OCI-LY3 (cell line): ENCODE measurements around the gene SELENOI.

ENCODE experiments used
- H2AFZ ChIP-seq: fragments of 200-600, 300-600 bp; shearing (Covaris generic); 2 replicates; pipeline ENCODE4 v1.6.0; 2014; ENCODE audit warnings: antibody characterized with exemption, low read depth, low read length
- H3K27ac ChIP-seq: fragments of 200-600, 300-600 bp; sonication (generic); 2 replicates; pipeline ENCODE4 v1.5.1; 2014; ENCODE audit warnings: mild to moderate bottlenecking, low read length, moderate library complexity, mixed read lengths
- H3K27me3 ChIP-seq: fragments of 200-600, 300-600 bp; sonication (generic); 2 replicates; pipeline ENCODE4 v1.6.1; 2014; ENCODE audit warnings: low read depth, low read length, mixed read lengths
- H3K36me3 ChIP-seq: fragments of 200-600, 300-600 bp; sonication (generic); replicated peaks from 2 replicates; pipeline ENCODE3; 2014; ENCODE audit warnings: low read depth, low read length, mixed read lengths
- H3K4me1 ChIP-seq: fragments of 300-600, 200-600 bp; sonication (generic); 2 replicates; pipeline ENCODE4 v1.6.1; 2014; ENCODE audit warnings: low read length, mixed read lengths
- H3K4me2 ChIP-seq: fragments of 200-600, 300-600 bp; sonication (generic); 2 replicates; pipeline ENCODE4 v1.6.1; 2014; ENCODE audit warnings: low read length, mixed read lengths
- H3K4me3 ChIP-seq: fragments of 300-600, 200-600 bp; sonication (generic); 2 replicates; pipeline ENCODE4 v1.5.1; 2014; ENCODE audit warnings: antibody characterized with exemption, mild to moderate bottlenecking, low read length, moderate library complexity
- H3K79me2 ChIP-seq: fragments of 300-600, 200-600 bp; shearing (Covaris generic); 2 replicates; pipeline ENCODE4 v1.6.1; 2014; ENCODE audit warnings: mild to moderate bottlenecking, low read length, mixed read lengths
- H3K9ac ChIP-seq: fragments of 300-600, 200-600 bp; shearing (Covaris generic); 2 replicates; pipeline ENCODE4 v1.6.0; 2014; ENCODE audit warnings: mild to moderate bottlenecking, low read length, moderate library complexity
- H3K9me3 ChIP-seq: fragments of 200-600, 300-600 bp; shearing (Covaris generic); 2 replicates; pipeline ENCODE4 v1.6.1; 2014; ENCODE audit warnings: low read length, mixed read lengths; ENCODE audit not compliant: insufficient read depth
- H4K20me1 ChIP-seq: fragments of 200-600, 300-600 bp; sonication (generic); 2 replicates; pipeline ENCODE4 v1.6.1; 2016; ENCODE audit warnings: low read length, mixed read lengths; ENCODE audit not compliant: insufficient read depth
- CTCF ChIP-seq: fragments of 200-600, 300-600 bp; sonication (generic); IDR thresholded peaks from 2 replicates; pipeline ENCODE4 v1.5.1; 2014; ENCODE audit warnings: antibody characterized with exemption, low read length, low read depth
- EZH2phosphoT487 ChIP-seq: fragments of 200-600 bp; shearing (Covaris generic); IDR thresholded peaks from 2 replicates; pipeline ENCODE4 v1.6.1; 2018; ENCODE audit warnings: antibody characterized with exemption, mixed run types, low read depth

SELENOI gene

DNA sequence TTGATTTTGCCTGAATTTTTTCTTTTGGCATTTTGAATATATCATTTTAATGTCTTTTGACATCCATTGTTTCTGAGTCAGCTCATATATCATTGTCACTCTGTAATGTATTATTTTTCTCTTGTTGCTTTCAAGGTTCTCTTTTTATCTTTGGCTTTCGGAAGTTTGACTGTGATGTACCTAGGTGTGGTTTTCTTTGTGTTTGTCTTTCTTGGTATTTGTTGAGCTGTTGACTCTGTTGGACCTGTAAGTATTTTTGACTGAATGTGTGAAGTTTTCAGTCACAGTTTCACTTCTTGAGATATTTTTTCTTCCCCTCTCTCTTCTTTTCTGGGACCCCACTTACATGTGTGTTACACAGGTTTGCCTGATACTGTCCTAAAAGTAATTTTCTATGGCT, 30.9 kb downstream of the SELENOI start:
- no peaks in the 10 kb centered on the region for H3K27me3 ChIP-seq
- H3K36me3 ChIP-seq, result peaks cover 56% of the 10 kb centered on the region
- no peak overlapping the region for H2AFZ ChIP-seq

GRCh38 chr2:26380281-26380680, 34.3 kb downstream of the SELENOI start:
- peaks cover 45% of the 10 kb centered on the region for H3K36me3 ChIP-seq
- H3K9ac ChIP-seq, result no peak overlapping the region
- no peaks in the 10 kb centered on the region for H3K27me3 ChIP-seq
- no peak overlapping the region for H2AFZ ChIP-seq
- no peak for TF ChIP-seq CTCF
- TF ChIP-seq EZH2phosphoT487, result no peak
- H4K20me1 ChIP-seq, result peaks cover 19% of the 10 kb centered on the region; the same call in 1 of the 2 replicates
- H3K4me1 ChIP-seq, result peaks cover 50% of the 10 kb centered on the region
- H3K4me2 ChIP-seq, result peak overlapping the region; percentile 0; the same call in 1 of the 2 replicates
- no peak overlapping the region for H3K4me3 ChIP-seq
- H3K27ac ChIP-seq, result peak overlapping the region; percentile 21; the same call in 1 of the 2 replicates
- no peaks in the 10 kb centered on the region for H3K79me2 ChIP-seq
- no peaks in the 10 kb centered on the region for H3K9me3 ChIP-seq

More for the DNA sequence above, 30.9 kb downstream of the SELENOI start:
- H3K27ac ChIP-seq, result no peak overlapping the region
- no peaks in the 10 kb centered on the region for H3K9me3 ChIP-seq
- TF ChIP-seq CTCF (no peak), EZH2phosphoT487 (no peak)
- no peak overlapping the region for H3K4me3 ChIP-seq
- no peaks in the 10 kb centered on the region for H3K79me2 ChIP-seq
- H3K4me1 ChIP-seq, result peaks cover 21% of the 10 kb centered on the region
- H4K20me1 ChIP-seq, result peaks cover 5% of the 10 kb centered on the region; the same call in 1 of the 2 replicates
- H3K9ac ChIP-seq, result no peak overlapping the region
- no peak overlapping the region for H3K4me2 ChIP-seq

DNA sequence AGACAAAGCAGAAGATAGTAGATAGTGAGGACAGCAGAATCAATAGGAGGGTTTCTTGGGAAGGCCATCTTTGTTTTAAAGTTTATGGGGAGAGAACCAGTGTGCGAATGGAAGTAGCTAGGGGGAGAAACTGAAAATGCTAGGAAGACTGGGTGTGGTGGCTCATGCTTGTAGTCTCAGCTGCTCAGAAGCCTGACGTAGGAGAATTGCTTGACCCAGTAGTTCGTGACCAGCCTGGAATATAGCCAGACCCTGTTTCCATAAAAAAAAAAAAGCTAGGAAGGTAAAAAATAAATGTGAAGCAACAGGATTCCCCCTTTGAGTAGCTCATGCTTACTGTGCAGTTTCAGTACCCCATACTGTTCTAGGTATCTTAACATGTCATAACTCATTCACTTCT, 36.6 kb downstream of the SELENOI start:
- Histone ChIP-seq H3K79me2 (no peaks in the 10 kb centered on the region), H3K4me3 (no peak overlapping the region), H3K9ac (no peak overlapping the region), H3K27ac (peak overlapping the region; percentile 19), H3K27me3 (no peaks in the 10 kb centered on the region), H3K9me3 (no peaks in the 10 kb centered on the region), H3K4me2 (peak overlapping the region; percentile 48), H4K20me1 (peaks cover 19% of the 10 kb centered on the region; the same call in 1 of the 2 replicates), H3K4me1 (peaks cover 50% of the 10 kb centered on the region), H2AFZ (no peak overlapping the region), H3K36me3 (peaks cover 37% of the 10 kb centered on the region)
- TF ChIP-seq EZH2phosphoT487 (no peak), CTCF (no peak)

- peaks cover 40% of the 10 kb centered on the region for H3K4me1 ChIP-seq
- peak overlapping the region; percentile 51 for H3K4me2 ChIP-seq
- peaks cover 41% of the 10 kb centered on the region for H3K36me3 ChIP-seq
- no peaks in the 10 kb centered on the region for H3K27me3 ChIP-seq
- no peak overlapping the region for H3K9ac ChIP-seq
- peak overlapping the region; percentile 45 for H3K27ac ChIP-seq
- no peaks in the 10 kb centered on the region for H3K9me3 ChIP-seq
- peaks cover 19% of the 10 kb centered on the region; the same call in 1 of the 2 replicates for H4K20me1 ChIP-seq
- peak overlapping the region; percentile 35 for H3K4me3 ChIP-seq
- H2AFZ ChIP-seq, result no peak overlapping the region
- H3K79me2 ChIP-seq, result no peaks in the 10 kb centered on the region
- no peak for TF ChIP-seq EZH2phosphoT487
- TF ChIP-seq CTCF, result no peak
These were observed 38.2 kb downstream of the SELENOI start for GRCh38 chr2:26384183-26384582.
